Cardiac fibroblast (primary cell): Measurements from ENCODE around the gene ACKR1.
A peak's percentile ranks its signal among the peaks of the same experiment; 100 is the strongest.

Experiments
- DNase-seq, 2 donors: peaks; one replicate each; pipeline versions ENCODE4 v3.0.0 to v3.0.0-alpha.2; 2010; ENCODE audit warnings: low read depth in 2 of 2
- H3K4me3 ChIP-seq, 2 donors: replicated peaks in 1 of 2; 1 replicate in 1 of 2; 2 replicates in 1 of 2; pipeline ENCODE4 v1.5.1; 2011; ENCODE audit warnings: low read depth in 2 of 2, low read length in 2 of 2, mild to moderate bottlenecking in 2 of 2, moderate library complexity in 1 of 2
- TF ChIP-seq, protein P1 (sequence below): IDR thresholded peaks from one replicate; pipeline ENCODE4 v1.5.1; 2011; ENCODE audit warnings: low read depth, mild to moderate bottlenecking, low read length, inconsistent platforms

The ACKR1 gene

DNA sequence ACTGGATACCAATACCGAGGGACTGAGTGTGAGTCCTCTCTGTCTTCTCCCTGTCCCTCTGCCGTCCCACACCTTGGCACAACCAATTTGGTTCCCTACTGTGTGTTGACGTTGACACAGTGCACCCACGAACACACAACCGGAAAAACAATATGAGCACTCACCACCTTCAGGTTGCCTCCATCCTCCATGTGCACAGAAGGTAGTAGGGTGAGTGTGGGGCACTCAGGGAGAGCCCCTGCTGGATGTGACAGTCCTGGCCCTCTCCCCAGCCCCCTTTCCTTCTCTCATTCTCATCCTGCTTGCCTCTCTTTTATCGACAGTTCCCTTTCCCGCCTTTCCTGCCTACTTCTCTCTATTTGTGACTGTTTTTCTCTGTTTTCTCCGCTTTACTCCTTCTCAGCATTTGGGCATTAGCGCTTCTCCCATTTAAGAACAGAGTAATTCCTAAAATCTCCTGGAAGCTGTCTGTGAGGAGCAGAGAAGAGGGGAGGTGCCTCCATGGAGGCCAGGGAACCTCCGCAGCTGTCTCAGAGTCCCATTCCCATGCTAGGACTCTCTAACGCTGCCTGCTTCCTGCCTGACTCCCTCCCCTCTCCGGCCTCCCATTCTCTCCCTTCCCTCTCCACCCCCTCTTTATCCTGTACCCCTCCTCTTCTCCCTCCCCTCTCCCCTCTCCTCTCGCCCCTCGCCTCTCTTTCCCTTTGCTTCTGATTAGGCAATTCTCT lies 16.9 kb upstream of the ACKR1 start:
- peak overlapping the region in 1 of 2 donors; percentile 9 for H3K4me3 ChIP-seq
- TF ChIP-seq, protein P1, sequence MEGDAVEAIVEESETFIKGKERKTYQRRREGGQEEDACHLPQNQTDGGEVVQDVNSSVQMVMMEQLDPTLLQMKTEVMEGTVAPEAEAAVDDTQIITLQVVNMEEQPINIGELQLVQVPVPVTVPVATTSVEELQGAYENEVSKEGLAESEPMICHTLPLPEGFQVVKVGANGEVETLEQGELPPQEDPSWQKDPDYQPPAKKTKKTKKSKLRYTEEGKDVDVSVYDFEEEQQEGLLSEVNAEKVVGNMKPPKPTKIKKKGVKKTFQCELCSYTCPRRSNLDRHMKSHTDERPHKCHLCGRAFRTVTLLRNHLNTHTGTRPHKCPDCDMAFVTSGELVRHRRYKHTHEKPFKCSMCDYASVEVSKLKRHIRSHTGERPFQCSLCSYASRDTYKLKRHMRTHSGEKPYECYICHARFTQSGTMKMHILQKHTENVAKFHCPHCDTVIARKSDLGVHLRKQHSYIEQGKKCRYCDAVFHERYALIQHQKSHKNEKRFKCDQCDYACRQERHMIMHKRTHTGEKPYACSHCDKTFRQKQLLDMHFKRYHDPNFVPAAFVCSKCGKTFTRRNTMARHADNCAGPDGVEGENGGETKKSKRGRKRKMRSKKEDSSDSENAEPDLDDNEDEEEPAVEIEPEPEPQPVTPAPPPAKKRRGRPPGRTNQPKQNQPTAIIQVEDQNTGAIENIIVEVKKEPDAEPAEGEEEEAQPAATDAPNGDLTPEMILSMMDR, result no peak
- no peak for DNase-seq

DNA sequence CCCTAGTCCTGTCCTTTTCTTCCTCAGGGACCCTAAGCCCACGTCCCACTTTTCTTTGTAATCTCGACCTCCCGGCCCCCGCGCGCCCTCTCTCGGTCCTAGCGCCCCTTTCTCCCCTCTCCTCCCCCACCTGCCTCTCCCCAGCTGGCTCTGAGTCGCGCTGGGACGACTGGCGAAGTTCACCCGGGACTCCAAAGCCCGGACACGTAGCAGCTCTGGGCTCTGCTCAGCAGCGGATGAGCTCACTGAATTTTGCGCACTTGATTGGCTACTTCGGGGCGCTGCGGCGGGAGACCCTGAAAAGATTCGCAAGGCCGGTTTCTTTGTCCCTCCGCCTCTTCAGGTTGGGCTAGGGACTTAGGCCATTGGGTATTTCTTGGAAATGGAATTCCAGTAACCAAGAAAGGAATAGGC lies 16.3 kb upstream of the ACKR1 start:
- TF ChIP-seq, protein P1, result no peak
- H3K4me3 ChIP-seq, result peak overlapping the region in 1 of 2 donors; percentile 9

DNA sequence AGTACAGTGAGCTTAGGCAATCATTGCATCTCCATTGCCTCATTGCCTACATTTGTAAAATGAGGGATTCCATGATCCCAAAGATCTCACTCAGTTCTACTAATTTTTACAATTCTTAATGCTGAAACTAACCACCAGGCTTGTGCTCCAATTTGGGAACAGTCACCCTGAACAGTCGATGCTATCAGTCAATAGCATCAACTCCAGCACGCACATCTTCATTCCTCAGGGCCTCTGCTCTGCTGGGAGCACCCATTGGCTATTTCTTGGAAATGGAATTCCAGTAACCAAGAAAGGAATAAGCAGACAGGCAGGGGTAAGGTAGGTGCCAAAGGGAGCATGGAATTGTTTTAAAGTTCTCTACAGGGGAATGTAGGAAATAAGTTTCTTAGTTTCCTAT lies 14.2 kb upstream of the ACKR1 start:
- H3K4me3 ChIP-seq, result no peak overlapping the region
- TF ChIP-seq, protein P1, result no peak
- no peak for DNase-seq

More for the DNA sequence above, 16.3 kb upstream of the ACKR1 start:
- DNase-seq, result peak; percentile 41 to 51

DNA sequence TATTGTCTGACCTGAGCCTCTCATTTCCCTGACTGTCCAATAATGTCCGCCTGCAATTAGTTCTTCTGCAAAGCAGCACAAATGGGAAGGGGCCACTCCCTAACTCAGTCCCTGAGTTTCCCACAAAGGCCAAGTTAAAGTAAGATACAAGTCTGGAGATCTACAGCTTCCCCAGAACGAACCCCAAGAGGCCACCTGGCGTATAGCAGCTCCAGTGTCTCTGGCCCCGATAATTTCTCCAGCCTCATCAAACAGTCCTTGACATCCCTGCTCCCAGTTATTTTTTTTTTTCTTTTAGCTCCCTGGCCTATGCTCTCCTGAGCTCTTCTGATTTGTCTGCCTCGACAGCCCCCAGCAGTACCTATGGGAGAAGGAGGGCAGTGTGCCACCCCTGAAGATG lies 8.1 kb upstream of the ACKR1 start:
- no peak overlapping the region for H3K4me3 ChIP-seq
- TF ChIP-seq, protein P1, result peak; percentile 44
- DNase-seq, result no peak

DNA sequence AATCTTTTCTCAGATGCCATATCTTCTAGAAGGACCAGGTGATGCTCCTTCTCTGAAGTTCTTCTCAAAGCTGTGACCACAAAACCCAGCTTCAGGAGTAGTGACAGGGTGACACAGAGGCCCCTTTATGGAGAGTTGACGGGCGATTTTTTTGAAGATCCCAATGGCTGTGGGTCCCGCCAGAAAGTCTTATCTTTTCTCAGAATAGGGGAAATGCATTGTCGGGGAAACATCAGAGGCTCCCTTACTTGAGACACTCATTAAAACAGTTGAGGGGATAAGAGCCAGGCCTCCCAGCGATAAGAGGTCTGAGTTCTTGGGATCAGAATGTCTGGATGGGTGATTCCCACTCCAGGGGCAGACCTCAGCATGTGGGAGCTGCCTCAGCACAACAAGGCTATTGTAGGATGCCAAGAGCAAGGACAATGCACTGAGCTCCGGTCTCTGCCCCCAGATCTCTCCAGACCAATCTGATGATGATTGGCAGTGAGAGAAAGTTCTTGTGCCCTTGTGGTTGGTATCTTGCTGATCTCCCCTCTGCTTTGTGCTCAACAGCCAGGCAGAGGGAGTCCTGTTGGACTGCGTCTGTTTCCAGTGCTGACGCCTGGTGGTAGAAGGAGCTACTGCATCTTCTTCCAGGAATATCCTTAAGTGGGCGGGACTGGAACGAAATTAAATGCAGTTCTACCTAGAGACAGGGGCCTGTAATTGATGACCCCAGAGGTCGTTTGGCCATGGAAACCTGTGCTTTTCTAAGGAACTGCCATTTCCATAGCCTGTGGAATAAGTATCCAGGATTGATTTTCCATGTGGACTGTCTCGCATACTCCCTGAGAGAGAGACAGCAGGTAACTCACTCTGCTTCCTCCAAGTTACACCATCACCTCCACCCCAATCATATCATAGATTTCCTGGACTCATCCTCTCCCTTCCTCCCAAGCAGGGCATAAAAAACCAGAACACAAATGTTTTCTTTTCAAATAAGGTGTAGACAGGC lies 6.8 kb upstream of the ACKR1 start:
- peak; percentile 84 to 86 for DNase-seq
- TF ChIP-seq, protein P1, result peak; percentile 95
- no peak overlapping the region for H3K4me3 ChIP-seq

DNA sequence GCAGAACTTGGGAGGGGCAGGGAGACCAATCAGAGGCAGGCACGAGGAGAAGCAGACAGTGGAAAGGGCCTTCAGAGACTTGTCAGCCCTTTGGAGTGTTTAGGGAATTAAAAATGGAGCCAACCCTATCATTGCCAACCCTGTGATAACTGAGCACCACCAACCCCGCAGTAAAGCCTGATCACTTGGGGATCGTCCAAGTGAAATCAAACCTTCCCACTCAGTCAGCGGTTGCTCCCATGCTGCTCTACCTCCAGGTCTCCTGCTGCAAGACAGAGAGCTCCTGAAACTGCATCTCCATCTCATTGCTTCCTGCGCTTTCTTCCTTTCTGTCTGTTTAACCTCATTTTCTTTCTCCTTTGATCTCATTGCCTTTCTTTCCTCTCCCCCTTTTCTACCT lies 4.8 kb upstream of the ACKR1 start:
- no peak for DNase-seq
- TF ChIP-seq, protein P1, result no peak
- no peak overlapping the region for H3K4me3 ChIP-seq
